Neural cell (in vitro differentiated cells): ENCODE measurements around the gene KCNAB1. TPM values are rescaled to one million over a fixed set of nuclear protein-coding genes. Genes with fewer than 3 reads are reported as not detected.

Experiments
- H2AFZ ChIP-seq: fragments of 200-600, 300-800 bp; sonication (generic), shearing (Covaris generic); 2 replicates; pipeline ENCODE4 v1.6.0; 2014; ENCODE audit warnings: low read depth, mild to moderate bottlenecking, antibody characterized with exemption, low read length, moderate library complexity
- H3F3A ChIP-seq: fragments of 200-600 bp; shearing (Covaris generic); 2 replicates; pipeline ENCODE4 v1.6.1; 2016; ENCODE audit warnings: mild to moderate bottlenecking, moderate library complexity, mixed read lengths, antibody characterized with exemption, low read length; ENCODE audit not compliant: insufficient read depth, poor library complexity, severe bottlenecking
- H3K27ac ChIP-seq: fragments of 200-600, 300-800 bp; sonication (generic), shearing (Covaris generic); 2 replicates; pipeline ENCODE4 v1.5.1; 2014; ENCODE audit warnings: mild to moderate bottlenecking, low read length, moderate library complexity
- H3K27me3 ChIP-seq: fragments of 300-800, 200-600 bp; sonication (generic), shearing (Covaris generic); 2 replicates; pipeline ENCODE4 v1.6.0; 2014; ENCODE audit warnings: mild to moderate bottlenecking, low read depth, low read length, moderate library complexity; ENCODE audit not compliant: insufficient read depth
- H3K36me3 ChIP-seq: fragments of 300-800, 200-600 bp; sonication (generic), shearing (Covaris generic); 2 replicates; pipeline ENCODE4 v1.5.1; 2014; ENCODE audit warnings: mild to moderate bottlenecking, antibody characterized with exemption, low read length, moderate library complexity; ENCODE audit not compliant: insufficient read depth
- H3K4me2 ChIP-seq: fragments of 300-800, 200-600 bp; sonication (generic), shearing (Covaris generic); 2 replicates; pipeline ENCODE4 v1.6.0; 2014; ENCODE audit warnings: mild to moderate bottlenecking, low read length
- H3K4me3 ChIP-seq: fragments of 300-800, 200-600 bp; sonication (generic), shearing (Covaris generic); 2 replicates; pipeline ENCODE4 v1.5.1; 2014; ENCODE audit warnings: mild to moderate bottlenecking, low read length, moderate library complexity
- H3K79me2 ChIP-seq: fragments of 200-600 bp; shearing (Covaris generic); replicated peaks from 2 replicates; pipeline ENCODE4 v1.6.0; 2014; ENCODE audit warnings: mild to moderate bottlenecking, low read length, moderate library complexity; ENCODE audit not compliant: insufficient read depth
- H3K9ac ChIP-seq: fragments of 300-800, 200-600 bp; sonication (generic), shearing (Covaris generic); 2 replicates; pipeline ENCODE4 v1.6.1; 2016; ENCODE audit warnings: mild to moderate bottlenecking, low read length, mixed read lengths
- H3K9me2 ChIP-seq: fragments of 200-600 bp; shearing (Covaris generic); 2 replicates; pipeline ENCODE4 v1.6.1; 2016; ENCODE audit warnings: mild to moderate bottlenecking, low read length, mixed read lengths; ENCODE audit not compliant: insufficient read depth
- H3K9me3 ChIP-seq: fragments of 200-600, 300-800 bp; sonication (generic), shearing (Covaris generic); 2 replicates; pipeline ENCODE4 v1.6.1; 2016; ENCODE audit warnings: mild to moderate bottlenecking, mixed run types, low read length, moderate library complexity, mixed read lengths
- H4K20me1 ChIP-seq: fragments of 200-600 bp; shearing (Covaris generic); 2 replicates; pipeline ENCODE4 v1.6.1; 2016; ENCODE audit warnings: mild to moderate bottlenecking, mixed run types; ENCODE audit not compliant: insufficient read depth
- CTCF ChIP-seq: fragments of 450-650 bp; IDR thresholded peaks from 2 replicates; pipeline ENCODE4 v1.5.1; 2014; ENCODE audit warnings: antibody characterized with exemption, mild to moderate bottlenecking, moderate library complexity; ENCODE audit not compliant: poor library complexity, severe bottlenecking
- EP300 ChIP-seq: fragments of 450-650 bp; conservative IDR thresholded peaks from 2 replicates; pipeline ENCODE4 v1.6.1; 2014; ENCODE audit warnings: antibody characterized with exemption, mild to moderate bottlenecking, moderate library complexity; ENCODE audit not compliant: poor library complexity, severe bottlenecking
- EZH2 ChIP-seq: fragments of 200-600, 300-800 bp; shearing (Covaris generic), sonication (generic); IDR thresholded peaks from 2 replicates; pipeline ENCODE4 v1.6.1; 2014; ENCODE audit warnings: antibody characterized with exemption, low read length, borderline replicate concordance, mild to moderate bottlenecking; ENCODE audit not compliant: insufficient read depth, poor library complexity, severe bottlenecking
- MXI1 ChIP-seq: fragments of 450-650 bp; conservative IDR thresholded peaks from 2 replicates; pipeline ENCODE4 v1.6.1; 2014; ENCODE audit warnings: antibody characterized with exemption, mild to moderate bottlenecking; ENCODE audit not compliant: poor library complexity, severe bottlenecking
- POLR2AphosphoS5 ChIP-seq: IDR thresholded peaks from 2 replicates; pipeline ENCODE4 v1.6.1; 2012
- RAD21 ChIP-seq: fragments of 450-650 bp; conservative IDR thresholded peaks from 2 replicates; pipeline ENCODE4 v1.6.1; 2014; ENCODE audit warnings: antibody characterized with exemption, mild to moderate bottlenecking, moderate library complexity
- REST ChIP-seq: IDR thresholded peaks from 2 replicates; pipeline ENCODE4 v1.6.1; 2012; ENCODE audit warnings: borderline replicate concordance
- SMC3 ChIP-seq: fragments of 450-650 bp; conservative IDR thresholded peaks from 2 replicates; pipeline ENCODE4 v1.6.1; 2014; ENCODE audit warnings: antibody characterized with exemption, mild to moderate bottlenecking, moderate library complexity; ENCODE audit not compliant: poor library complexity
- TAF1 ChIP-seq: IDR thresholded peaks from 2 replicates; pipeline ENCODE4 v1.6.1; 2012; ENCODE audit warnings: low read depth
- polyA plus RNA-seq: library from polyadenylated mRNA; depleted of rRNA; stranded (reverse); fragments of >200 nt; gene quantifications from 2 replicates; pipeline ENCODE4 v1.2.3, GENCODE V29; 2014

The KCNAB1 gene
- polyA plus RNA-seq, 1 donor from 2014 or later = 14.9 TPM

- Histone ChIP-seq H3K36me3 (no peaks in the 10 kb centered on the region), H3K9me2 (no peaks in the 10 kb centered on the region), H3K27ac (no peak overlapping the region), H3K27me3 (no peaks in the 10 kb centered on the region), H2AFZ (no peak overlapping the region), H4K20me1 (no peaks in the 10 kb centered on the region), H3K4me3 (no peak overlapping the region), H3F3A (no peaks in the 10 kb centered on the region), H3K9ac (no peak overlapping the region), H3K4me2 (no peak overlapping the region), H3K79me2 (no peaks in the 10 kb centered on the region), H3K9me3 (no peaks in the 10 kb centered on the region)
- no peak for TF ChIP-seq MXI1
- no peak for TF ChIP-seq EP300
- TF ChIP-seq SMC3 = no peak
- TF ChIP-seq TAF1 = no peak
- no peak for TF ChIP-seq REST
- no peak for TF ChIP-seq RAD21
- no peak for TF ChIP-seq CTCF
- no peak for TF ChIP-seq EZH2
- TF ChIP-seq POLR2AphosphoS5 = no peak
Observed at GRCh38 chr3:156259896-156260295, 139.5 kb downstream of the KCNAB1 start.

- Histone ChIP-seq H3K36me3 (no peaks in the 10 kb centered on the region), H3K9me2 (no peaks in the 10 kb centered on the region), H3K27me3 (no peaks in the 10 kb centered on the region), H3K9ac (no peak overlapping the region), H3F3A (no peaks in the 10 kb centered on the region), H3K4me3 (no peak overlapping the region), H3K9me3 (no peaks in the 10 kb centered on the region), H3K27ac (no peak overlapping the region), H2AFZ (no peak overlapping the region), H3K4me2 (no peak overlapping the region), H3K79me2 (no peaks in the 10 kb centered on the region), H4K20me1 (no peaks in the 10 kb centered on the region)
- no peak for TF ChIP-seq REST
- no peak for TF ChIP-seq EZH2
- no peak for TF ChIP-seq TAF1
- no peak for TF ChIP-seq EP300
- TF ChIP-seq MXI1 = no peak
- no peak for TF ChIP-seq POLR2AphosphoS5
- no peak for TF ChIP-seq SMC3
- no peak for TF ChIP-seq RAD21
- TF ChIP-seq CTCF = no peak
Observed at GRCh38 chr3:156260331-156260730, 140.0 kb downstream of the KCNAB1 start.
